Chondrocyte (in vitro differentiated cells): ENCODE measurements around the gene KLHDC8B. TPM values are rescaled to one million over a fixed set of nuclear protein-coding genes. Genes with fewer than 3 reads are reported as not detected.
A peak's percentile ranks its signal among the peaks of the same experiment; 100 is the strongest.

ENCODE experiments used
- DNase-seq: peaks from one replicate; pipeline ENCODE4 v3.0.0; 2021; ENCODE audit warnings: mixed read lengths, low spot score
- H3K27ac Mint-ChIP-seq: one replicate; pipeline ENCODE4 v1.8.0; 2021; ENCODE audit warnings: mild to moderate bottlenecking, moderate library complexity, mixed read lengths; ENCODE audit not compliant: unreplicated experiment
- H3K27me3 Mint-ChIP-seq: 2 replicates; pipeline ENCODE4 v1.8.0; 2021; ENCODE audit warnings: low read depth, mixed read lengths
- H3K36me3 Mint-ChIP-seq: 2 replicates; pipeline ENCODE4 v1.8.0; 2021; ENCODE audit warnings: low read depth, mixed read lengths
- H3K4me1 Mint-ChIP-seq: 2 replicates; pipeline ENCODE4 v1.8.0; 2021; ENCODE audit warnings: low read depth, mild to moderate bottlenecking, mixed read lengths
- H3K4me3 Mint-ChIP-seq: one replicate; pipeline ENCODE4 v1.8.0; 2021; ENCODE audit warnings: mild to moderate bottlenecking, moderate library complexity, mixed read lengths; ENCODE audit not compliant: unreplicated experiment
- H3K9me3 Mint-ChIP-seq: 2 replicates; pipeline ENCODE4 v1.8.0; 2021; ENCODE audit warnings: low read depth, mixed read lengths
- total RNA-seq: library from RNA; stranded (reverse); gene quantifications from 3 replicates; pipeline ENCODE4 v1.2.1, GENCODE V29; 2021
- TF ChIP-seq, protein P1 (sequence below): fragments of 200-600 bp; sonication (generic); IDR thresholded peaks from 2 replicates; pipeline ENCODE4 v1.5.0; 2021; ENCODE audit warnings: antibody characterized with exemption, mild to moderate bottlenecking, moderate library complexity

Gene KLHDC8B
- total RNA-seq, 1 donor from 2014 or later = 35.1 TPM

DNA sequence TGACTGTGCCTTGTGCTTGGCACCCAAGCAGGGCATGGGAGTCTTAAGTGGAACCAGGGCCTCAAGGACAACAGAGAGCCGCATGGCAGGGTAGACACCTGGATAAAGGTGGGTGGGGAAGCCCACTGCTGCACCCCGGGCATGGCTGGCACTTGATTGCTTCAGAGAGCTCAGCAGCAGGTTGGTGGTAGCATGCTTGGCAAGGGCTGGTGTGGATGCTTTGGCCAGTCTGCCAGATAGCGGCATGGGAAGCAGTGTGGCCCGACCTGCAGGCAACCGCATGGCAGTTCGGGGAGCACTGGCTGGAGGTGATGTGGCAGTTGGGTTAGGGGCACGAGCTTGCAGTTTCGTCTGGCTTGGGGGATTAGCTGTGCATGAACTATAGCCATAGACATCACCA is 7.8 kb upstream of the KLHDC8B start:
- H3K27me3 Mint-ChIP-seq = no peaks in the 10 kb centered on the region
- H3K27ac Mint-ChIP-seq = no peak overlapping the region
- H3K36me3 Mint-ChIP-seq = peaks cover 8% of the 10 kb centered on the region
- H3K4me3 Mint-ChIP-seq = no peak overlapping the region
- TF ChIP-seq, protein P1, sequence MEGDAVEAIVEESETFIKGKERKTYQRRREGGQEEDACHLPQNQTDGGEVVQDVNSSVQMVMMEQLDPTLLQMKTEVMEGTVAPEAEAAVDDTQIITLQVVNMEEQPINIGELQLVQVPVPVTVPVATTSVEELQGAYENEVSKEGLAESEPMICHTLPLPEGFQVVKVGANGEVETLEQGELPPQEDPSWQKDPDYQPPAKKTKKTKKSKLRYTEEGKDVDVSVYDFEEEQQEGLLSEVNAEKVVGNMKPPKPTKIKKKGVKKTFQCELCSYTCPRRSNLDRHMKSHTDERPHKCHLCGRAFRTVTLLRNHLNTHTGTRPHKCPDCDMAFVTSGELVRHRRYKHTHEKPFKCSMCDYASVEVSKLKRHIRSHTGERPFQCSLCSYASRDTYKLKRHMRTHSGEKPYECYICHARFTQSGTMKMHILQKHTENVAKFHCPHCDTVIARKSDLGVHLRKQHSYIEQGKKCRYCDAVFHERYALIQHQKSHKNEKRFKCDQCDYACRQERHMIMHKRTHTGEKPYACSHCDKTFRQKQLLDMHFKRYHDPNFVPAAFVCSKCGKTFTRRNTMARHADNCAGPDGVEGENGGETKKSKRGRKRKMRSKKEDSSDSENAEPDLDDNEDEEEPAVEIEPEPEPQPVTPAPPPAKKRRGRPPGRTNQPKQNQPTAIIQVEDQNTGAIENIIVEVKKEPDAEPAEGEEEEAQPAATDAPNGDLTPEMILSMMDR = no peak
- DNase-seq = no peak
- peaks cover 21% of the 10 kb centered on the region for H3K4me1 Mint-ChIP-seq
- no peaks in the 10 kb centered on the region for H3K9me3 Mint-ChIP-seq

DNA sequence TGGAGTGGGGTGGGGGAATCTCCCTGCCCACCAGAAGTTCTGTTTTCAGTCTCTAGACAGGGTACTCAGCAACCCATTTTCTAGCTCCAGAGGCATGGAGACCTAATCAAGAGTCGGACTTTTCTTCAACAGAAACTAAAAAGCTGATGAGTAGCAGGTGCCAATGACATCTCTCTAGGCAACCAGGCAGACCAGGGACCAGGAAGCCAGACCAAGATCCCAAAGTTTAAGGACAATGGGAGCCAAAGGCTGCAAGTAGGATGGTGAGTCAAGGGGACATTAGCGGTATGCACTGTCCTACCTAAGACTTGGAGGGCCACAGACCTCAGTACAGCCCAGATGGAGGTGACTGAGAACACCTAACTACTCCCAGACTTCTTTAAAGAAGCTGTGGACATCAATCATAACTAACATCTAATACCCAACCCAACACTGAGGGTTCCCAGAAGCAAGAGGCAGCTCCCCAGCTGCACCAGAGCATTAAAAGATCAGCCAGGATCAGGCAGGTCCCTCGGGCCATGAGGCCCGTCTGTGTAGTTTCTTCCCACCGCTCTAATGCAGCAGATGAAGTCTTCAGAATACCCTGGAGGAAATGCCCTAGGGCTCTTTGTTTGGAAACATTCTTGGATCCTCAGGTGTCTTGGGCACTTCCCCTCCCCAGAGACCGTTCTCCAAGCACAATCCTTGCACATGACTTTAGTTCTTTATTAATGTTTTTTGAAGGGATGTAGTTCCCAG is 6.2 kb upstream of the KLHDC8B start:
- Mint-ChIP-seq H3K9me3 (no peaks in the 10 kb centered on the region), H3K36me3 (peaks cover 8% of the 10 kb centered on the region), H3K4me1 (peaks cover 21% of the 10 kb centered on the region), H3K27ac (peak overlapping the region; percentile 86), H3K27me3 (no peaks in the 10 kb centered on the region), H3K4me3 (peak overlapping the region; percentile 84)
- TF ChIP-seq, protein P1 = no peak
- DNase-seq = no peak

DNA sequence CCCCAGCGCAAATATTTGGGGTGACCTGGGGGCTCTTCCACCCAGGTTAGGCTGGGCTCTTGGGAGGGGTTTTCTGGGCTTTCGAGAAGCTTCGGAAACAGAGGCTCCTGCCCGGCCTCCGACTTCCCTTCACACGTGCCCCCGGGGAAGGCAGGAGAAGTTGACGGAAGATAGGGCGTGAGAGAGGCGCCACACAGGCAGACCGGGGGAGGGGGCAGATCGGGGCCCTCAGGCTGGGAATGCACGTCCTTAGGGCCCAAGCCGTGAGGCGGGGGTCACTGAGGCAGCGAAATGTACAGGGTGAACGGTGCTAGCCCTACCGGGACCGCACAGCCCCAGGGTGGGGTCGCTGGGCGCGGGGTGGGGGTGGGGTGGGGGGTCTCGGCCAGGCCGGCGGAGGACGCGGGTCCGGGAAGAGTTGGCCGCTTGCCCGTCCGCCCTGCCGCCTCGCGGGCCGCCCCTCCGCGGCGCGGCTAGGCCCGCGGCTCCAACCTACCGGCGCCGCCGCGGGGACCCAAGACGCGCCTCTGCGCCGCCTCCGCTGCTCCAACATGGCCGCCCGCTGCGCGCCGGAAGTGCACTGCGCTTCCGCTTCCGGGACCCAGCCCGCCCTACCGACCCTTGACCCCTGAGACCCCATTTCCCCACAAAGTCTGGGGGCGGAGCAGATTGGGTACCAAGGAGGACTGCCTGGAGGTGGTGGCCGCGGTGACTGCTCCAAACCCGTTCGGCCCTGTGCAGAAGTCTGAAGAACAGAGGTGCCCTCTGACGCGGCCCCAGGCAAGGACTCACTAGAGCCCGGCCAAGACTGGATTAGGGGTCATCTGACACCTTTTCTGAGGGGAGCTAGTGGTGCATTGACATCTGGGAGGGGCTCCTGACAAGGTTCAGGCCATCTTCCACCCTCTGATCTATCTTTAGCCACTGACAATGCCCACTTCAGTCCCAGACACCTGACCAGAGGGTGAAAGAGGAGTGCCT is 5.3 kb upstream of the KLHDC8B start, which contains the start of gene CCDC71:
CCDC71 (minus strand) TSS at position 561 of the 981 bp plus-strand sequence. CDS start 2,123 bp downstream, outside the sequence.
- Mint-ChIP-seq H3K36me3 (peaks cover 8% of the 10 kb centered on the region), H3K9me3 (no peaks in the 10 kb centered on the region), H3K27ac (peak within 1 kb of the TSS; percentile 86), H3K4me3 (peak within 1 kb of the TSS; percentile 84), H3K4me1 (peaks cover 25% of the 10 kb centered on the region), H3K27me3 (no peaks in the 10 kb centered on the region)
- DNase-seq = no peak
- TF ChIP-seq, protein P1 = peak; percentile 10

DNA sequence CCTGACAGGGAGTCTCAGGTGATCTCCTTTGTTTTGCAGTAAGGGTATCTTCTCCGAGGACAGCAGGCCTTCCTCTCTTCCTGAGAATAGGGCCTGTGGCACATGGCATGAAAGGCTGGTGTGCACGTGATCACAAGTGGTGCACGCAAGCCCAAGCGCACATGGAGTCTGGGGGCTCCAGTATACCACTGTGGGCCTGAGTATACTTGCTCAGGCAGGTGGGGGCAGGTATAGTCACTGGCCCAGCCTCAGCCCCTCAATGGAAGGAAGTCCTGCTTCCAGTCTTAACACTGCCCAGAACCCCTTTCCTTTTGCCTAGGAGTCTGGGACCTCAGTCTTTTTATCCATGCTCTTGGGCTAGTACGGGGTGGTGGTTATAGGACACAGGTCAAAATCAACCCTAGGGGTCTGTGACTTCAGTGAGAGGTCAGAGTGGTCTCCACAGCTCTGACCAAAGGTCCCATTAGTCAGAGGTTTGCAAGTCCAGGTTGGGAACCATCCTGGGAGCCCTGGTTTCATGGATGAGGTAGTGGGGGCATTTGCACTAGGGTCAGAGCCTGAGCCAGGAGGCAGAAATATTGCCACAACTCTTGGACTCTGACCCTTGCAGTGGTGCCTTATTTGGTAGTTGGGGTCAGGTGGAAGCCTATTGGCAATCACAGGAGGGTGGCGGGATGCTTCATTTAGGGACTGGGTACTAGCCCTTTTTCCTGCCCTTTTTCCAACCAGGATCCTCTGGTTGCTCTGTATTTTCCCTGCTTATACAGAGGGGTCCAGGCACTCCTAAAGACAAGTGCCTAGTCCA is 4.4 kb upstream of the KLHDC8B start:
- no peak for DNase-seq
- TF ChIP-seq, protein P1 = no peak
- Mint-ChIP-seq H3K27ac (peak overlapping the region; percentile 81), H3K9me3 (no peaks in the 10 kb centered on the region), H3K4me1 (peaks cover 29% of the 10 kb centered on the region), H3K27me3 (no peaks in the 10 kb centered on the region), H3K4me3 (peak overlapping the region; percentile 79), H3K36me3 (peaks cover 8% of the 10 kb centered on the region)
